Caco-2 (cell line): ENCODE results near the gene FAM111A. TPM values are rescaled to one million over a fixed set of nuclear protein-coding genes. Genes with fewer than 3 reads are reported as not detected.

Experiments used
- BruUV-seq: library from RNA; stranded (reverse); fragments of 400-500 nt; replicated peaks from 2 replicates; lab custom pipeline; 2021; lab: Mats Ljungman, UMichigan
- CTCF ChIA-PET: fragments of 300-600 bp; sonication (Branson Sonifier 250); formaldehyde crosslinking; loops from one replicate; lab custom pipeline; 2022; ENCODE audit warnings: antibody characterized with exemption; lab: Charles Lee
- POLR2A ChIA-PET: fragments of 300-600 bp; sonication (Branson Sonifier 250); formaldehyde crosslinking; loops from one replicate; lab custom pipeline; 2022; ENCODE audit warnings: antibody characterized with exemption; lab: Charles Lee
- DNase-seq, 2 experiments: peaks; one replicate each; pipeline versions ENCODE4 v3.0.0 to v3.0.0-alpha.2; 2020 to 2022
- H3K27me3 ChIP-seq: replicated peaks from 2 replicates; pipeline ENCODE4 v1.6.0; 2011; ENCODE audit warnings: low read length; ENCODE audit not compliant: control insufficient read depth, insufficient read depth
- H3K36me3 ChIP-seq: 2 replicates; pipeline ENCODE4 v1.5.1; 2011; ENCODE audit warnings: low read length; ENCODE audit not compliant: control insufficient read depth, insufficient read depth
- H3K4me1 ChIP-seq: fragments of 250-450 bp; sonication (Bioruptor Pico); 2 replicates; pipeline ENCODE4 v1.5.1; 2020; ENCODE audit warnings: mild to moderate bottlenecking
- H3K4me3 ChIP-seq: 2 replicates; pipeline ENCODE4 v1.5.1; 2011; ENCODE audit warnings: low read depth, mild to moderate bottlenecking, control low read depth, low read length
- H3K9me3 ChIP-seq: fragments of 250-450 bp; sonication (Bioruptor Pico); 2 replicates; pipeline ENCODE4 v1.5.1; 2020; ENCODE audit warnings: mild to moderate bottlenecking, moderate library complexity
- H3K27ac Mint-ChIP-seq: one replicate; pipeline ENCODE4 v1.8.0; 2022; ENCODE audit warnings: mixed read lengths; ENCODE audit not compliant: unreplicated experiment
- H3K27me3 Mint-ChIP-seq: one replicate; pipeline ENCODE4 v1.8.0; 2022; ENCODE audit warnings: mixed read lengths; ENCODE audit not compliant: insufficient read depth, unreplicated experiment
- H3K36me3 Mint-ChIP-seq: one replicate; pipeline ENCODE4 v1.8.0; 2022; ENCODE audit warnings: mild to moderate bottlenecking, mixed read lengths; ENCODE audit not compliant: insufficient read depth, unreplicated experiment
- H3K4me1 Mint-ChIP-seq: one replicate; pipeline ENCODE4 v1.8.0; 2022; ENCODE audit warnings: low read depth, mixed read lengths; ENCODE audit not compliant: unreplicated experiment
- H3K4me3 Mint-ChIP-seq: one replicate; pipeline ENCODE4 v1.8.0; 2022; ENCODE audit warnings: mild to moderate bottlenecking, moderate library complexity, mixed read lengths; ENCODE audit not compliant: unreplicated experiment
- H3K9me3 Mint-ChIP-seq: one replicate; pipeline ENCODE4 v1.8.0; 2022; ENCODE audit warnings: mixed read lengths; ENCODE audit not compliant: unreplicated experiment
- intact Hi-C: fragments of 100-400 bp; cut with micrococcal nuclease; formaldehyde crosslinking; loops from one replicate; pipeline ENCODE4 v1.10.0; 2022; ENCODE audit not compliant: unreplicated experiment
- total RNA-seq: library from RNA; stranded (reverse); gene quantifications from 2 replicates; pipeline ENCODE4 v1.2.3, GENCODE V29; 2022
- TF ChIP-seq, protein P1 (sequence below), 2 experiments: fragments of 200-600 bp in 1 of 2; IDR thresholded peaks; 1 replicate in 1 of 2; 2 replicates in 1 of 2; pipeline versions ENCODE4 v1.5.1 to v1.8.0; 2011 to 2022; ENCODE audit warnings: antibody characterized with exemption in 1 of 2, control low read depth in 1 of 2, inconsistent platforms in 1 of 2, low read depth in 1 of 2, low read length in 1 of 2, mild to moderate bottlenecking in 1 of 2, moderate library complexity in 1 of 2; ENCODE audit not compliant: insufficient read depth in 1 of 2, severe bottlenecking in 1 of 2, unreplicated experiment in 1 of 2

FAM111A gene
- total RNA-seq, 1 experiment from 2014 or later, result 78.8 TPM

DNA sequence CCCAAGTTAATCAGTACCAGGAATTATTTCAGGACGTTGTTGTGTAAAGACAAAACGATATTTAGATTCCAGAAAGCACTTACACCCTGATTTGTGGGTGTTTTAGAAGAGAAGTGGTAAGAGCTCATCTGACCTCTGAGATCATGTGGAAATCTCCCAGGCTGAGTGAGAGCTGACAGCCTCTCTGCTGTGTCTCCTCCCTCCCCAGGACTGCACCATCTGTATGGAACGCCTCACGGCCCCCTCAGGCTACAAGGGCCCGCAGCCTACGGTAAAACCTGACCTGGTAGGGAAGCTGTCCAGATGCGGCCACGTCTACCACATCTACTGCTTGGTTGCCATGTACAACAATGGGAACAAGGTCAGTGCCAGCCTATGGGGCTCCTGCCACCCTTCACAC, 49.2 kb downstream of the FAM111A start:
- ChIA-PET POLR2A (interaction anchor here (1.5 kb wide), 1 partner anchor 18 kb away, joined by 5 read pairs; no protein-coding TSS in a partner anchor), CTCF (interaction anchor here (0.6 kb wide), 1 partner anchor 331 kb away, joined by 6 read pairs; no protein-coding TSS in a partner anchor)
- BruUV-seq, result no TSS peak

DNA sequence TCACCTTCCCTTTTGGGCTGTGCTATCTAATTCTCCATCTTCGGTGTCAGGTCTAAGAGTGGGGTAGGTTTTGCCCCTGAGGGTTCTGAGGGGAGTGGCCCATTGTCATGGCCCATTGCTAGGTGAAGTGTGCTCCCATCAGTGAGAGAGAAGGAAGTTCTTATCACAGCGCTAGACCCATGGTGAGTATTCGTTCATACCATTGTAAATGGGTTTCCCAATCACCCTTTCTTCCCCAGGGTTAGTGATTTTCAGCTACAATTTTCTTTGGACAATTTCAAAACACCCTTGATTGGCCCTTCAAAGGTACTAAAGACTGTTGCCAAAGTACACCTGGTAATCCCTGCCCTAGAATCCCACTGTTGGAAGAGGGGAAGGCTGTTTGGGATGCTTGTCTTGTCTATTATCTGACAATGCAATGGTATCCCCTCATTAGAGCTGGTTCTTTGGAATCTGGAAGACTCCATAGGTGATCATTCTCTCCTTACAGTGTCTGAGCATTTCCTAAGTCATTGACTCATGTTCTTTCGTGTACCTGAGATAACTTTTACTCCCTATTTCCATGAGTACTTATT, 49.9 kb downstream of the FAM111A start:
- TF ChIP-seq, protein P1, sequence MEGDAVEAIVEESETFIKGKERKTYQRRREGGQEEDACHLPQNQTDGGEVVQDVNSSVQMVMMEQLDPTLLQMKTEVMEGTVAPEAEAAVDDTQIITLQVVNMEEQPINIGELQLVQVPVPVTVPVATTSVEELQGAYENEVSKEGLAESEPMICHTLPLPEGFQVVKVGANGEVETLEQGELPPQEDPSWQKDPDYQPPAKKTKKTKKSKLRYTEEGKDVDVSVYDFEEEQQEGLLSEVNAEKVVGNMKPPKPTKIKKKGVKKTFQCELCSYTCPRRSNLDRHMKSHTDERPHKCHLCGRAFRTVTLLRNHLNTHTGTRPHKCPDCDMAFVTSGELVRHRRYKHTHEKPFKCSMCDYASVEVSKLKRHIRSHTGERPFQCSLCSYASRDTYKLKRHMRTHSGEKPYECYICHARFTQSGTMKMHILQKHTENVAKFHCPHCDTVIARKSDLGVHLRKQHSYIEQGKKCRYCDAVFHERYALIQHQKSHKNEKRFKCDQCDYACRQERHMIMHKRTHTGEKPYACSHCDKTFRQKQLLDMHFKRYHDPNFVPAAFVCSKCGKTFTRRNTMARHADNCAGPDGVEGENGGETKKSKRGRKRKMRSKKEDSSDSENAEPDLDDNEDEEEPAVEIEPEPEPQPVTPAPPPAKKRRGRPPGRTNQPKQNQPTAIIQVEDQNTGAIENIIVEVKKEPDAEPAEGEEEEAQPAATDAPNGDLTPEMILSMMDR (IDR thresholded peaks at IDR 0.05; ENCODE audit: insufficient read depth in 1 of 2, low read depth in 1 of 2, low read length in 1 of 2, severe bottlenecking in 1 of 2, unreplicated experiment in 1 of 2), result no peak
- Histone ChIP-seq H3K9me3 (no peaks in the 10 kb centered on the region), H3K4me3 (no peak overlapping the region), H3K4me1 (peaks cover 32% of the 10 kb centered on the region), H3K27me3 (no peaks in the 10 kb centered on the region), H3K36me3 (peaks cover 18% of the 10 kb centered on the region)
- peaks cover 26% of the 10 kb centered on the region for H3K4me1 Mint-ChIP-seq
- no peak for DNase-seq
- BruUV-seq, result no TSS peak
- ChIA-PET CTCF (no interaction called here), POLR2A (interaction anchor here (1.5 kb wide), 1 partner anchor 18 kb away, joined by 5 read pairs; no protein-coding TSS in a partner anchor)
- peaks cover 10% of the 10 kb centered on the region for H3K9me3 Mint-ChIP-seq
- no peaks in the 10 kb centered on the region for H3K27me3 Mint-ChIP-seq
- no peak overlapping the region for H3K27ac Mint-ChIP-seq
- intact Hi-C loops, result no loop called here
- H3K4me3 Mint-ChIP-seq, result no peak overlapping the region
- H3K36me3 Mint-ChIP-seq, result peaks cover 100% of the 10 kb centered on the region

More for the DNA sequence above, 49.2 kb downstream of the FAM111A start:
- no peak for DNase-seq
- H3K4me1 ChIP-seq, result peaks cover 39% of the 10 kb centered on the region
- H3K27me3 ChIP-seq, result no peaks in the 10 kb centered on the region
- no peak overlapping the region for H3K27ac Mint-ChIP-seq
- peaks cover 21% of the 10 kb centered on the region for H3K36me3 ChIP-seq
- no peaks in the 10 kb centered on the region for H3K9me3 ChIP-seq
- H3K4me1 Mint-ChIP-seq, result peaks cover 27% of the 10 kb centered on the region
- H3K4me3 ChIP-seq, result no peak overlapping the region
- TF ChIP-seq, protein P1 (IDR thresholded peaks at IDR 0.05; ENCODE audit: insufficient read depth in 1 of 2, low read depth in 1 of 2, low read length in 1 of 2, severe bottlenecking in 1 of 2, unreplicated experiment in 1 of 2), result no peak
- H3K9me3 Mint-ChIP-seq, result peaks cover 10% of the 10 kb centered on the region
- no peaks in the 10 kb centered on the region for H3K27me3 Mint-ChIP-seq
- H3K4me3 Mint-ChIP-seq, result no peak overlapping the region
- peaks cover 100% of the 10 kb centered on the region for H3K36me3 Mint-ChIP-seq
- intact Hi-C loops, result no loop called here

DNA sequence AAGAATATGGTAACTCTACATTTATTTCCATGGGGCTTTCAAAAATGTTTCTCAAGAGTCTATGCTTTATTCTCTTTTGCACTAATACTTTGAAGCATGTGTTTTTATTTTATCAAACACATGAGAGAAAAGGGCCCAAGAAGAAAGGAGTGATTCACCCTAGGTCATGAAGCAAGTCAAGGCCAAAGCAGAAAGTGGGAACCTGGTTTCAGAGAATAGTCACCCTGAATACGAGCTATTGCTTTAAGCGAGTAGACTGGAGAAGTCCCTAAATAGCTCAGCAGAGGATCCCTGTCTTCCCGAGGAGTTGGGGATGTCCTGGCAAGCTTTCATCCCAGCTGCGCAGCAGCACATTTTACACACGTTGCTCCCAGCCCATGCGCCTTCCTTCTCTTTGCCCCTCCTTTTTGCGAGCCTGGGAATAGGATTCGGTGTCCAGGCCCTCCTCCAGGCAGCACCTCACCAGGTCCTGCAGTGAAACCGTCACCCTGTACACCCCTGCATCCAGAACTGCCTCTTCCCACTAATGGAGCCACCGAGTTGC, 51.0 kb downstream of the FAM111A start:
- BruUV-seq, result no TSS peak
- Mint-ChIP-seq H3K27ac (no peak overlapping the region), H3K4me3 (no peak overlapping the region), H3K36me3 (peaks cover 100% of the 10 kb centered on the region), H3K4me1 (peaks cover 19% of the 10 kb centered on the region), H3K9me3 (peaks cover 10% of the 10 kb centered on the region), H3K27me3 (no peaks in the 10 kb centered on the region)
- TF ChIP-seq, protein P1 (IDR thresholded peaks at IDR 0.05; ENCODE audit: insufficient read depth in 1 of 2, low read depth in 1 of 2, low read length in 1 of 2, severe bottlenecking in 1 of 2, unreplicated experiment in 1 of 2), result no peak
- CTCF ChIA-PET, result no interaction called here
- Histone ChIP-seq H3K36me3 (peaks cover 13% of the 10 kb centered on the region), H3K9me3 (no peaks in the 10 kb centered on the region), H3K4me1 (peaks cover 21% of the 10 kb centered on the region), H3K4me3 (no peak overlapping the region), H3K27me3 (no peaks in the 10 kb centered on the region)
- DNase-seq, result no peak
- intact Hi-C loops, result no loop called here
- POLR2A ChIA-PET, result no interaction called here
